Ishikawa (cell line): Measurements from ENCODE around the gene COPS8.

Experiments used
- EP300 ChIP-seq: IDR thresholded peaks from 2 replicates; pipeline ENCODE4 v1.6.1; 2012; ENCODE audit warnings: borderline replicate concordance
- MAX ChIP-seq: IDR thresholded peaks from 2 replicates; pipeline ENCODE4 v1.6.1; 2012
- RAD21 ChIP-seq: IDR thresholded peaks from 2 replicates; pipeline ENCODE4 v1.6.1; 2012; ENCODE audit warnings: low read depth
- TCF12 ChIP-seq: IDR thresholded peaks from 2 replicates; pipeline ENCODE4 v1.6.1; 2012; ENCODE audit warnings: low read depth
- USF1 ChIP-seq: IDR thresholded peaks from 2 replicates; pipeline ENCODE4 v1.6.1; 2012
- TF ChIP-seq, protein P1 (sequence below): IDR thresholded peaks from 2 replicates; pipeline ENCODE4 v1.6.1; 2012; ENCODE audit warnings: low read depth, mild to moderate bottlenecking

DNA sequence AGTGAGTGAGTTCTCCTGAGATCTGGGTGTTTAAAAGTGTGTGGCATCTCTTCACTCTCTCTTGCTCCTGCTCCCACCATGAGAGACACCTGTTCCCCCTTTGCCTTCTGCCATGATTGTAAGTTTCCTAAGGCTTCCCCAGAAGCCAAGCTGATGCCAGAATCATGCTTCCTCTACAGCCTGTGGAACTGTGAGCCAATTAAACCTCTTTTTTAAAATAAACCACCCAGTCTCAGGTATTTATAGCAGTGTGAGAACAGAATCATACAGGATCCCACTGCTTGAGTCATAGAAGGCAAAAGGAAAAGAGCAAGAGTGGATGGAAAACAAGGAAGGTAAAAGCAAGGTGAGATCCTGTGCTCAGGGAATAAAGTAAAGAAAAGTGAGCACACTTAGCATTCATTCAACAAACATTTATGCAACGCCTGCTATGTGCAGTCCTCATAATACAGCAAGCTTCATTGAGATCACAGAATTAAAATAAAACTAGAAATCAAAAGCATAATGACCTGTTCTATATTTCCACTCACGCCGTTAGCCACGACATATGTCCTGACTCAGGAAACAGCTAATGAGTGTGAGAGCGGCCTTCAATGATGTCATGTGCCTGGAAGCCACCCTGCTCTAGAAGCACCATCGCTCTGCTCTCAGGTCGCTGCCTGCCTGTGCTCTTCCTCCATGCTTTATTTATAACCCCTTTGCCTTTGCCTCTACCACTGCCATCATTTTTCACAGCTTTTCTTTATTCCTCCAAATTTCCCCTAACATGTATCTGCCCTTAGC lies 11.3 kb upstream of the COPS8 start:
- TF ChIP-seq, protein P1, sequence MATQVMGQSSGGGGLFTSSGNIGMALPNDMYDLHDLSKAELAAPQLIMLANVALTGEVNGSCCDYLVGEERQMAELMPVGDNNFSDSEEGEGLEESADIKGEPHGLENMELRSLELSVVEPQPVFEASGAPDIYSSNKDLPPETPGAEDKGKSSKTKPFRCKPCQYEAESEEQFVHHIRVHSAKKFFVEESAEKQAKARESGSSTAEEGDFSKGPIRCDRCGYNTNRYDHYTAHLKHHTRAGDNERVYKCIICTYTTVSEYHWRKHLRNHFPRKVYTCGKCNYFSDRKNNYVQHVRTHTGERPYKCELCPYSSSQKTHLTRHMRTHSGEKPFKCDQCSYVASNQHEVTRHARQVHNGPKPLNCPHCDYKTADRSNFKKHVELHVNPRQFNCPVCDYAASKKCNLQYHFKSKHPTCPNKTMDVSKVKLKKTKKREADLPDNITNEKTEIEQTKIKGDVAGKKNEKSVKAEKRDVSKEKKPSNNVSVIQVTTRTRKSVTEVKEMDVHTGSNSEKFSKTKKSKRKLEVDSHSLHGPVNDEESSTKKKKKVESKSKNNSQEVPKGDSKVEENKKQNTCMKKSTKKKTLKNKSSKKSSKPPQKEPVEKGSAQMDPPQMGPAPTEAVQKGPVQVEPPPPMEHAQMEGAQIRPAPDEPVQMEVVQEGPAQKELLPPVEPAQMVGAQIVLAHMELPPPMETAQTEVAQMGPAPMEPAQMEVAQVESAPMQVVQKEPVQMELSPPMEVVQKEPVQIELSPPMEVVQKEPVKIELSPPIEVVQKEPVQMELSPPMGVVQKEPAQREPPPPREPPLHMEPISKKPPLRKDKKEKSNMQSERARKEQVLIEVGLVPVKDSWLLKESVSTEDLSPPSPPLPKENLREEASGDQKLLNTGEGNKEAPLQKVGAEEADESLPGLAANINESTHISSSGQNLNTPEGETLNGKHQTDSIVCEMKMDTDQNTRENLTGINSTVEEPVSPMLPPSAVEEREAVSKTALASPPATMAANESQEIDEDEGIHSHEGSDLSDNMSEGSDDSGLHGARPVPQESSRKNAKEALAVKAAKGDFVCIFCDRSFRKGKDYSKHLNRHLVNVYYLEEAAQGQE, result no peak
- TF ChIP-seq MAX (no peak), USF1 (no peak), TCF12 (no peak), RAD21 (no peak), EP300 (no peak)
